GM18858 (cell line): ENCODE measurements around the gene VWA2.
A peak's percentile ranks its signal among the peaks of the same experiment; 100 is the strongest.

Experiments used
- ATAC-seq: cut with Tn5 transposase; IDR thresholded peaks from one replicate; pipeline ENCODE4 v1.9.1; 2021; ENCODE audit not compliant: unreplicated experiment

VWA2 gene, protein sequence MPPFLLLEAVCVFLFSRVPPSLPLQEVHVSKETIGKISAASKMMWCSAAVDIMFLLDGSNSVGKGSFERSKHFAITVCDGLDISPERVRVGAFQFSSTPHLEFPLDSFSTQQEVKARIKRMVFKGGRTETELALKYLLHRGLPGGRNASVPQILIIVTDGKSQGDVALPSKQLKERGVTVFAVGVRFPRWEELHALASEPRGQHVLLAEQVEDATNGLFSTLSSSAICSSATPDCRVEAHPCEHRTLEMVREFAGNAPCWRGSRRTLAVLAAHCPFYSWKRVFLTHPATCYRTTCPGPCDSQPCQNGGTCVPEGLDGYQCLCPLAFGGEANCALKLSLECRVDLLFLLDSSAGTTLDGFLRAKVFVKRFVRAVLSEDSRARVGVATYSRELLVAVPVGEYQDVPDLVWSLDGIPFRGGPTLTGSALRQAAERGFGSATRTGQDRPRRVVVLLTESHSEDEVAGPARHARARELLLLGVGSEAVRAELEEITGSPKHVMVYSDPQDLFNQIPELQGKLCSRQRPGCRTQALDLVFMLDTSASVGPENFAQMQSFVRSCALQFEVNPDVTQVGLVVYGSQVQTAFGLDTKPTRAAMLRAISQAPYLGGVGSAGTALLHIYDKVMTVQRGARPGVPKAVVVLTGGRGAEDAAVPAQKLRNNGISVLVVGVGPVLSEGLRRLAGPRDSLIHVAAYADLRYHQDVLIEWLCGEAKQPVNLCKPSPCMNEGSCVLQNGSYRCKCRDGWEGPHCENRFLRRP

DNA sequence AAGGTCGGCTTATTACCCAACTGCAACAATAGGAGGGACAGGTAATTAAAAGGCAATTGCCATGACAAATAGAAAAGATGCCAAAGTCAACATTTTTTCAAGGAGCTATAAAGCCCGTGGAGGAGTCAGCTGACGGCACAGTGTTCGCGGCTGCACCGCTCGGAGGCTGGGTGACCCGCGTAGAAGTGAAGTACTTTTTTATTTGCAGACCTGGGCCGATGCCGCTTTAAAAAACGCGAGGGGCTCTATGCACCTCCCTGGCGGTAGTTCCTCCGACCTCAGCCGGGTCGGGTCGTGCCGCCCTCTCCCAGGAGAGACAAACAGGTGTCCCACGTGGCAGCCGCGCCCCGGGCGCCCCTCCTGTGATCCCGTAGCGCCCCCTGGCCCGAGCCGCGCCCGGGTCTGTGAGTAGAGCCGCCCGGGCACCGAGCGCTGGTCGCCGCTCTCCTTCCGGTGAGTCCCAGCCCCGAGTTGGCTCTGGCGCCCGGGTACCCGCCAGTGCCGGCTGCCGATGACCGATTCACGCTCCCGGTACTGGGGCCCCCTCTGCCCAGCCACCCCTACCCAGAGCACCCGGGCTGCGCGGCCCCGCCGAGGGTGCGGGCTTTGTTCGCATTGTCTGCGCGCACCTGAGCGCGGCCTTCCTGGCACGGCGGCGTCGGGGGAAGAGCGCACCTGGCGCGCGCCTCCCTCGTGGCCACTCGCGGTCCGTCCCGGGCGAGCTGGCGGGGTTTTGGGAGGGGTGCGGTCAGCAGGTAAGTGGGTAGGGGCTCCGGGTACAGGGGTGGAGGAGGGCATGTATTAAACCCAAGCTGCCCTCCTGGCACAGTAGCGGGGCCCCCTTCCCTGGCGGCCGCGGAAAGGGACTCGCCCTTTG is at the start of gene VWA2:
TSS of gene VWA2 (plus strand) at position 138 of the 877 bp plus-strand sequence. CDS start 9,460 bp downstream, outside the sequence.
- no peak for ATAC-seq

DNA sequence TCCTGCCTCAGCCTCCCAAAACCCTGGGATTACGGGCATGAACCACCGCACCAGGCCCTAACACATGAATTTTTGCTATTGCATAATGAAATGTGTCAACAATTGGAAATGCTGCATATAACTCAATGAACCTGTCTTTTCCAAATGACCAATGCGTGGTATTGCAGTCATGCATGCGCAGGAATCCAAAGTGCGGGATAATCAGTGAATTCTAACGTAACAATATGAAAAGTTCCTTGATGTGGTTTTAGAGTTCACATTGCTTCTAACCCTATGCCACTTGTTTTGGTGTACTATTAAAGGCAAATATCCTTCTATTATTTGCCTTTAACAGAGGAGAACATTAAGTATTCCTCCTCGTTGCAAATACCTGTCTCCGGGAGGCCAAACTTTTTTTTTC is 49.4 kb upstream of the VWA2 start:
- ATAC-seq, result no peak

GRCh38 chr10:114195079-114195478 is 44.0 kb upstream of the VWA2 start:
- ATAC-seq, result peak; percentile 96

GRCh38 chr10:114199239-114199638 is 39.8 kb upstream of the VWA2 start:
- no peak for ATAC-seq

- ATAC-seq, result no peak
Observed at GRCh38 chr10:114202812-114203211, 36.2 kb upstream of the VWA2 start.

- no peak for ATAC-seq
Observed at GRCh38 chr10:114206902-114207301, 32.2 kb upstream of the VWA2 start.

- ATAC-seq, result no peak
Observed at GRCh38 chr10:114207349-114207748, 31.7 kb upstream of the VWA2 start.

DNA sequence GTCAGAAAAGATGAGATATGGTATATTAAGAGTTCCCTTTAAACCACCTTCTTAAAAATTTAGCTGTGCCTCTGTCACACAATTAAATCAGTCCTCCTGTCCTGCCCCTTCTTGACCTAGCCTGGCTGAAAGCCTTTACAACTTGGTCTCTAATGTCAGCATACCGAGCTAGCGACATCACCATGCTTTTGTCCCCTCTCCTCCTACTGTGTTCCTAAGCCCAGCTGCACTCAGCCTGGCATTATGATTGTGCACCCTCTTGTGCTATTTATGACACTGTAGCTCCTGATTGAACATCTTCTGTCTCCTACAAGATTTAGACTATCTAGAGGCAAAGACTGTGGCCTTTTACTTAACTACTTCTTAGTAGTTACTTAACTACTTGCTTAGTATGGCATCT is 30.7 kb upstream of the VWA2 start:
- ATAC-seq, result no peak

- no peak for ATAC-seq
Observed at GRCh38 chr10:114212153-114212552, 26.9 kb upstream of the VWA2 start.

DNA sequence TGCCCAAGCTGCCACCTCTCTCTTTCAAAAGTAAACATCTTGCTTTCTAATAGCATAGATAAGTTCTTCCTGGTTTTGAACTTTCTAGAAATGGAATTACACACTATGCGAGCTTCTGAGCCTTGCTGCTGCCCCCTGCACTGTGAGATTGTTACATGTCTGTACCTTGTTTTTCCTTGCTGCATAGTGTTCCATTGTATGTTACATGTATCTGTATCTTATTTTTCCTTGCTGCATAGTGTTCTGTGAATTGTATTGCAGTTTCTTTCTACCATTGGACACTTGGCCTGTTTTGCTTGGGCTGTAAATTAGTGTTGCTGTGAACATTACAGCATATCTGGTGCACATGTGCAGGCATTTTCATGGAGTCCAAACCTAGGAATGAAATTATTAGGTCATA is 24.0 kb upstream of the VWA2 start:
- no peak for ATAC-seq

GRCh38 chr10:114220281-114220680 is 18.8 kb upstream of the VWA2 start:
- ATAC-seq, result no peak

DNA sequence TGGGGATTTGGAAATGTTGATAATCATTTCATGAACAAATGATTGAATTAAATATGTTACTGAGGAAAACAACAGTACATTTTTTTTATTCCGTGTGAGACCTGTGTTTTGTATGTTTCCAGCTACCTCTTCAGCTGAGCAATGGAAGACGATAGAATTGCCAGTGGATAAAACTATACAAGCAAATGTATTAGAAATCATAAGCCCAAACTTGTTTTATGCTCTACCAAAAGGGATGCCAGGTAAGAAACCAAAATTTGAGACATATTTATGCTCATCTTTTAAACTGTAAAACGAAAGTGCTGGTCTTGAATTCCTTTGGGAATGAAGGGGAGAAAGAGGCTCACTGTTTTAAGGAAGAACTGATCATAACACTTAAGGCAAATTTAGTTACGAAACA is 17.8 kb upstream of the VWA2 start:
- ATAC-seq, result no peak

GRCh38 chr10:114223066-114223465 is 16.0 kb upstream of the VWA2 start:
- no peak for ATAC-seq

GRCh38 chr10:114228156-114228555 is 10.9 kb upstream of the VWA2 start:
- ATAC-seq, result no peak

DNA sequence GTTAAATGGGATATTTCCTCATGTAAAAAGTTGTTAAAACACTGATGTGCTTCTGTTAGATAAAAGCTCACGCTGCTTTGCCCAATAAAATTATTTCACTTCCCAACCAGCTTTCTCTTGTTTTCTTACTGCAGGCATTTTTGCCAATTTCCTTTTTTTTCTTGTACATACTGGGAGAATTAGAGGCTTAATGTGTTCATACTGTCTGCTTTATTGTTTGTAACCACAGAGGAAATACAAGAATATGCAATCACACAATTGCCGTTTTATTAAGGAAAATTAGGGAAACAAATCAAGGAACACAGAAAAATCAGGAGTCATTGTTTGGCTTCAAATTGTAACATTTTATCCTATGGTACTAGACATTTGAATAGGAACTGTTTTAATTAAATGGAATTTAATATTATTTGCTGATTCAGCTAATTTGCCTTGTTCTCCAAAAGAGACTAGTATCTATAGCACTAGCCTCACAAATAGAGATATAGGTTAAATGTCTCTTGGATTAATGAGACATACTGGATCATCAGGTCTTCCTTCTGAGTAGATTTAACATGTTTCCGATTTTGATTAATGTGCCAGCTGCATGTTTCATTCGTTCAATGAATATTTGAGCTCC is 6.4 kb upstream of the VWA2 start:
- ATAC-seq, result no peak

GRCh38 chr10:114233482-114233881 is 5.6 kb upstream of the VWA2 start:
- no peak for ATAC-seq

GRCh38 chr10:114234132-114234531 is 4.9 kb upstream of the VWA2 start:
- ATAC-seq, result no peak

DNA sequence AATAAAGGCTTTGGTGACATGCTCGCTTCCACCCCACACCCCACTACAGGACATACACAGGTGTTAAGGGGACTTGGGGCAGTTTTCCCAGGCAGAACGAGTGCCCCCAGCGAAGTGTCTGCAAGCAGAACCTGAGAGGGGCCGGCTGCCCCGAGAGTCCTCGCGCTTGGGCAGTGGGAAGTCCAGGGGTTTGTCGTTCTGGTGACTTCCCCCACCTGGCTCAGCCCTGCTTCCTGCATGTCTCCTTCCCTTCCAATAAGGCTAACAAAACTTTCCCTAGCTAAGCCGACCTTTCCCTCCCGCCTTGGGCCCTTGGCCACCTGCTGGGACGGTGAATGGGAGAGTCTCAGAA is 916 bp downstream of the VWA2 start:
- ATAC-seq, result no peak

- no peak for ATAC-seq
Observed at GRCh38 chr10:114242235-114242634, 3.2 kb downstream of the VWA2 start.

GRCh38 chr10:114243661-114244060 is 4.6 kb downstream of the VWA2 start:
- no peak for ATAC-seq

DNA sequence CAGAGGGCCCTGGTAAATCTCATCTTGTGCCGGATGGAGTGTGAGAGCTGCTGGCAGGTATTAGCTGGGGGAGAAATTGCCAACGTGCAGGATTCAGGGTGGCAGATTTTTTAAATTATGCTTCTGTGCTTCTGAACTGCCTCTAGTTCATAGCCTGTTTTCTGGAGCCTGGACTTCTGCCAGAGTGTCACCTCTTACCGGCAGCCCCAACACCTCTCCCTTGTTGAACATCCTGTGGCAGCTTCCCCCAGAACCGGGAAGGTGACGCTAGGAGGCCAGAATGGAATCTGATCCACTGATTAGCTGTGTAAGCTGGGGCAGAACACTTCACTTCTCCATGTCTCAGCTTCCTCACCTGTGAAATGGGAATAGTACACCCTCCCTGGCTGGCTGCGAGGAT is 5.1 kb downstream of the VWA2 start:
- no peak for ATAC-seq
